K562 (cell line): ENCODE data around the gene IMMP2L. TPM values are rescaled to one million over a fixed set of nuclear protein-coding genes. Genes with fewer than 3 reads are reported as not detected.

Experiments
- ATAC-seq: fragments of 200-7000 bp; cut with Tn5 transposase; 3 replicates; pipeline ENCODE4 v1.9.1; 2020; ENCODE audit warnings: moderate library complexity
- BruUV-seq: library from RNA; stranded (reverse); fragments of 400-500 nt; replicated peaks from 2 replicates; lab custom pipeline; 2021; lab: Mats Ljungman, UMichigan
- CTCF ChIA-PET: fragments of 300-600 bp; formaldehyde crosslinking; extraction: SDS; loops from one replicate; lab custom pipeline; 2021; ENCODE audit warnings: low intra/inter-chr PET ratio; lab: Yijun Ruan, JAX
- POLR2A ChIA-PET: fragments of 300-600, 350-650 bp; sonication (Branson Sonifier 250); formaldehyde crosslinking; extraction: SDS; loops from one replicate; lab custom pipeline; 2021; ENCODE audit warnings: antibody characterized with exemption, inconsistent platforms; lab: Yijun Ruan, JAX
- DNase-seq, 4 experiments: peaks; one replicate each; pipeline versions ENCODE4 v3.0.0 to v3.0.0-alpha.2; 2011 to 2018; ENCODE audit warnings: low spot score in 3 of 4, mixed read lengths in 3 of 4; ENCODE audit errors: extremely low read depth in 1 of 4
- FAIRE-seq: peaks from 2 replicates; lab custom pipeline; 2011; peaks lifted over from hg19 to GRCh38; lab: Jason Lieb, UNC
- H2AFZ ChIP-seq: 2 replicates; pipeline ENCODE4 v1.6.0; 2011; ENCODE audit warnings: low read depth, low read length, control low read depth, inconsistent platforms
- H3K27ac ChIP-seq: fragments of 200-600 bp; 3 replicates; pipeline ENCODE4 v1.8.0; 2011; ENCODE audit warnings: low read depth, mild to moderate bottlenecking, control low read depth, inconsistent platforms, low read length, moderate library complexity, mixed read lengths; ENCODE audit errors: extremely low read depth
- H3K27me3 ChIP-seq, 2 experiments: fragments of 300-600 bp in 1 of 2; 2 replicates in 1 of 2; 3 replicates in 1 of 2; pipeline versions ENCODE4 v1.6.0 to v1.8.0; 2011; ENCODE audit warnings: inconsistent platforms in 2 of 2, low read length in 2 of 2, mild to moderate bottlenecking in 1 of 2, mixed read lengths in 1 of 2, moderate library complexity in 1 of 2; ENCODE audit not compliant: control insufficient read depth in 2 of 2, insufficient read depth in 2 of 2
- H3K36me3 ChIP-seq: fragments of 300-600 bp; 3 replicates; pipeline ENCODE4 v1.8.0; 2011; ENCODE audit warnings: mild to moderate bottlenecking, low read length, inconsistent platforms; ENCODE audit not compliant: control insufficient read depth, insufficient read depth
- H3K4me1 ChIP-seq, 2 experiments: fragments of 200-600 bp in 1 of 2; replicated peaks in 1 of 2; 2 replicates in 1 of 2; 3 replicates in 1 of 2; pipeline versions ENCODE4 v1.5.1 to v1.8.0; 2011; ENCODE audit warnings: inconsistent platforms in 2 of 2, low read length in 2 of 2, mild to moderate bottlenecking in 1 of 2, mixed read lengths in 1 of 2, moderate library complexity in 1 of 2; ENCODE audit not compliant: control insufficient read depth in 2 of 2, insufficient read depth in 2 of 2
- H3K4me2 ChIP-seq: 2 replicates; pipeline ENCODE4 v1.6.1; 2011; ENCODE audit warnings: low read length, control low read depth, inconsistent platforms, mixed read lengths; ENCODE audit not compliant: insufficient read depth
- H3K4me3 ChIP-seq: fragments of 200-600 bp; sonication (generic), shearing (Covaris generic); 2 replicates; pipeline ENCODE4 v1.5.1; 2016; ENCODE audit warnings: control low read depth, inconsistent platforms
- H3K79me2 ChIP-seq: fragments of 200-600 bp; 3 replicates; pipeline ENCODE4 v1.8.0; 2011; ENCODE audit warnings: low read length, inconsistent platforms; ENCODE audit not compliant: control insufficient read depth, insufficient read depth
- H3K9ac ChIP-seq, 2 experiments: 2 replicates each; pipeline versions ENCODE4 v1.6.0 to v1.6.1; 2011; ENCODE audit warnings: low read depth in 2 of 2, low read length in 2 of 2, control low read depth in 1 of 2, inconsistent platforms in 1 of 2, mild to moderate bottlenecking in 1 of 2, mixed read lengths in 1 of 2; ENCODE audit not compliant: insufficient read depth in 1 of 2
- H3K9me1 ChIP-seq: one replicate; pipeline ENCODE4 v1.6.0; 2011; ENCODE audit warnings: inconsistent platforms, mild to moderate bottlenecking, low read length, moderate library complexity; ENCODE audit not compliant: control insufficient read depth, insufficient read depth
- H3K9me3 ChIP-seq: replicated peaks from 2 replicates; pipeline ENCODE4 v1.5.1; 2011; ENCODE audit warnings: low read depth, low read length, inconsistent platforms; ENCODE audit not compliant: control insufficient read depth, insufficient read depth
- H4K20me1 ChIP-seq: replicated peaks from 2 replicates; pipeline ENCODE4 v1.6.1; 2011; ENCODE audit warnings: low read length, inconsistent platforms, mixed read lengths; ENCODE audit not compliant: control insufficient read depth, insufficient read depth
- BACH1 ChIP-seq: fragments of 200-800 bp; sonication (Bioruptor generic); IDR thresholded peaks from 2 replicates; pipeline ENCODE4 v1.6.1; 2016; ENCODE audit warnings: missing genetic modification characterization, missing compliant biosample characterization
- CBFB ChIP-seq: sonication (generic); formaldehyde crosslinking; IDR thresholded peaks from 2 replicates; pipeline ENCODE4 v1.4.0; 2020; ENCODE audit warnings: mild to moderate bottlenecking, missing genetic modification reagents
- CBX8 ChIP-seq: fragments of 200-600 bp; sonication (generic); IDR thresholded peaks from 2 replicates; pipeline ENCODE4 v1.6.1; 2012; ENCODE audit warnings: borderline replicate concordance, mixed run types, low read depth, mild to moderate bottlenecking, moderate library complexity, mixed read lengths, low read length, control low read depth, inconsistent platforms; ENCODE audit not compliant: poor library complexity, severe bottlenecking; ENCODE audit errors: extremely low read depth
- MTA3 ChIP-seq: fragments of 450-650 bp; formaldehyde crosslinking; IDR thresholded peaks from 2 replicates; pipeline ENCODE4 v1.6.1; 2017; ENCODE audit warnings: mild to moderate bottlenecking, borderline replicate concordance
- ZNF134 ChIP-seq: fragments of 250-450 bp; sonication (Bioruptor Pico); conservative IDR thresholded peaks from 2 replicates; pipeline ENCODE4 v1.4.0; 2020
- ZNF23 ChIP-seq: fragments of 250-450 bp; sonication (Bioruptor Pico); IDR thresholded peaks from 2 replicates; pipeline ENCODE4 v1.4.0; 2020; ENCODE audit warnings: mild to moderate bottlenecking
- ZNF232 ChIP-seq: sonication (generic); formaldehyde crosslinking; IDR thresholded peaks from 2 replicates; pipeline ENCODE4 v1.8.0; 2022; ENCODE audit warnings: mild to moderate bottlenecking, missing genetic modification reagents
- WGBS: fragments of 100-300 bp; shearing (Covaris generic); methylation state at CpG from one replicate; pipeline ENCODE4 v1.1.6; 2016; ENCODE audit warnings: low coverage, mixed read lengths; ENCODE audit not compliant: insufficient coverage; ENCODE audit errors: missing lambda C conversion rate; 5-methylcytosine and 5-hydroxymethylcytosine counted together
- in situ Hi-C: fragments of 300-500 bp; cut with MboI; formaldehyde crosslinking; loops from 4 replicates; pipeline ENCODE4 v1.15.0; 2018; ENCODE audit warnings: inconsistent platforms, mixed read lengths
- intact Hi-C: fragments of 100-400 bp; cut with micrococcal nuclease; formaldehyde crosslinking; loops from 2 replicates; pipeline ENCODE4 v1.14.2; 2022
- polyA plus RNA-seq, 8 experiments: library from polyadenylated mRNA; depleted of rRNA in 4 of 8; stranded (reverse) in 5 of 8; unstranded in 3 of 8; fragments of >200 nt; fragmentation: Nextera tagmentation in 2 of 8; fragmentation: Illumina TruSeq in 1 of 8; extraction: Ambion mirVana in 2 of 8; extraction: Trizol in 1 of 8; gene quantifications; 2 replicates each; pipeline versions ENCODE4 v1.2.1 to v1.2.3, GENCODE V29; 2011 to 2014; ENCODE audit warnings: inconsistent platforms in 1 of 8, missing spikeins in 1 of 8
- total RNA-seq, 7 experiments: library from RNA; depleted of rRNA in 6 of 7; stranded (reverse); fragments of >200 nt in 6 of 7; fragmentation: Illumina TruSeq in 2 of 7; extraction: Trizol in 2 of 7; gene quantifications; 2 replicates each; pipeline versions ENCODE4 v1.2.1 to v1.2.3, GENCODE V29; 2011 to 2021; ENCODE audit warnings: low replicate concordance in 1 of 7

Gene IMMP2L
- total and polyA plus RNA-seq, 9 of the 15 experiments (the other 6 are each of a cell fraction or from before 2014, with no cell fraction given): 29.7 to 116 (median 53.0) TPM

- Histone ChIP-seq H3K9me3 (no peaks in the 10 kb centered on the region), H4K20me1 (no peaks in the 10 kb centered on the region), H2AFZ (no peak overlapping the region), H3K9me1 (no peaks in the 10 kb centered on the region), H3K9ac (no peak overlapping the region), H3K27ac (no peak overlapping the region), H3K27me3 (no peaks in the 10 kb centered on the region), H3K4me3 (no peak overlapping the region), H3K4me1 (peaks cover 0 to 21% of the 10 kb centered on the region in 2 experiments; a peak in 3 of 5 replicates), H3K36me3 (no peaks in the 10 kb centered on the region), H3K79me2 (0 out of 3 replicates have a peak, but pooled peaks cover 4% of the 10 kb centered on the region), H3K4me2 (no peak overlapping the region)
- DNase-seq: no peak
- POLR2A ChIA-PET: no interaction called here
- BruUV-seq: no TSS peak
- WGBS: 71% methylated on average over 2 of the region's 2 CpGs
- no peak for ATAC-seq
- TF ChIP-seq BACH1 (tag) (no peak), MTA3 (no peak), CBFB (no peak), ZNF232 (no peak), CBX8 (no peak), ZNF134 (CRISPR knock-in tag) (no peak), ZNF23 (CRISPR knock-in tag) (no peak)
- in situ Hi-C loops: no loop called here
- CTCF ChIA-PET: no interaction called here
- no peak for FAIRE-seq
- intact Hi-C loops: loop anchor here (5.0 kb wide), 1 partner anchor 247 kb away; no protein-coding TSS in a partner anchor
These were observed 332.4 kb downstream of the IMMP2L start for GRCh38 chr7:111229916-111230315.
